ENCODE data around the gene NDUFAF2.
"Not testable (repeated sequence)": the region's sequence is repeated elsewhere in the genome, so short reads cannot be mapped to it uniquely, and the experiment has no call there.

The NDUFAF2 gene

DNA sequence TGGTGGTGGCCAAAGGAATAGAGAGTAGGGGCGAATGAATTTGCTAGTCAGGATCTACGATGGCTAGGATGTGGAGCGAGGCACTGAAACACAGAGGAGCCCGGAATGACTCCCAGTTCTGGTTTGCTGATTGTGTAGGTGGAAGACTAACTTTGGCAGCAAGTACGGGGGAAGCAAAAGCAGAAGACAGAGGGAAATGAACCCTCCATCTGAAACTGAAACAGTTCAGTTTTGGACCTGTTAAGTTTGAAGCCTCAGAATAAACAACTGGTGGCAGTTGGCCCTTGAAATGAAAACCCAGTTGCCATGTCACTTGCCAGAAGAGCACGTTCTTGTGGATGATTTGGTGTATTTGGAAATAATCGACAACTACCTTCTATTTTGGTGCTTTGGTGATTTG lies 232.7 kb downstream of the NDUFAF2 start:
- DNase-seq (ENCODE audit: low spot score in 2 of 2) (no peak), ATAC-seq (replicated peaks; ENCODE audit: extremely low read depth, poor library complexity, severe bottlenecking) (no peak)
- Mint-ChIP-seq H3K4me3 (no peak overlapping the region), H3K27ac (ENCODE audit: low read depth) (no peak overlapping the region), H3K27me3 (peaks cover 10% of the 10 kb centered on the region), H3K9me3 (no peaks in the 10 kb centered on the region), H3K4me1 (no peaks in the 10 kb centered on the region), H3K36me3 (ENCODE audit: insufficient read depth) (no peaks in the 10 kb centered on the region)

DNA sequence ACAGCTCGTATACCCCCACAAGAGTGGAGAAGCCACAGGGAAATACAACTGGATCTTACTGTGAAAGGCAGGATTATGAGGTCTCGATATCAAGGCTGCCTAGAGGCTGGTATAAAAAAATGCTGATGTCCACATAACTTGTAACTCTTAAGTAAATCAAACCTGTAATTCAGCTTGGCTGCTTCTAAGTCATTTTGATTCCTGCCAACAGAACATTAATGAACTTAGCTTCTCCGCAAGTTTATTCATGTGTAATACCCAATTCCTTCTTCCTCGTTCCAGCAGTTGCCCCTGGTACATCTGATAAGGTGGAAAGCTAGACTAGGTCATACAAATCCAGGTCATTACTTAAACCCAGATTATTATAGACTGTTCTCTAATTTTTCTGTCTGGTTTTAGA lies 233.7 kb downstream of the NDUFAF2 start:
- no peaks in the 10 kb centered on the region for H3K4me1 Mint-ChIP-seq

DNA sequence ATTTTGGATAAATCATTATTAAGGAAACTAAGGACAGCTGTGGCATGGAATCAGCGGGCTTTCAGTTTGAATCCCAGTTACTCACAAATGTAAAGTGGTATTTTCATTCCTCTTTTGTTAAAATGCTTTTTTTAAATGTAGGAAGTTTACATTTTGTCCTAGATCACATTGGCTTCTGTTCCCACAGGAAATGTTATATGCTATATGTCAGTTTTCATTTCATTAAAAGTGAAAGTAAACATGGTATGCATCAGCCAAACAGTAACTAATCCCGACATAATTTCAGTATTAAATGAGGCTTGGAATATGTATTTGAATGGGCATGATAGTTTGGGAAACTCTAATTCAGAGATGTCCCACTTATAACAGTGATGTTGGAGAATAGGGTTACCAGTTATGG lies 235.9 kb downstream of the NDUFAF2 start:
- DNase-seq (ENCODE audit: low spot score in 2 of 2), result no peak
- ATAC-seq (replicated peaks; ENCODE audit: extremely low read depth, poor library complexity, severe bottlenecking), result no peak
- Mint-ChIP-seq H3K36me3 (ENCODE audit: insufficient read depth) (no peaks in the 10 kb centered on the region), H3K27ac (ENCODE audit: low read depth) (no peak overlapping the region), H3K4me1 (no peaks in the 10 kb centered on the region), H3K27me3 (peaks cover 10% of the 10 kb centered on the region), H3K4me3 (no peak overlapping the region), H3K9me3 (no peaks in the 10 kb centered on the region)

More for the DNA sequence above, 233.7 kb downstream of the NDUFAF2 start:
- H3K9me3 Mint-ChIP-seq, result no peaks in the 10 kb centered on the region
- no peak overlapping the region for H3K27ac Mint-ChIP-seq (ENCODE audit: low read depth)
- no peaks in the 10 kb centered on the region for H3K36me3 Mint-ChIP-seq (ENCODE audit: insufficient read depth)
- no peak for DNase-seq (ENCODE audit: low spot score in 2 of 2)
- peaks cover 10% of the 10 kb centered on the region for H3K27me3 Mint-ChIP-seq
- H3K4me3 Mint-ChIP-seq, result no peak overlapping the region
- no peak for ATAC-seq (replicated peaks; ENCODE audit: extremely low read depth, poor library complexity, severe bottlenecking)

DNA sequence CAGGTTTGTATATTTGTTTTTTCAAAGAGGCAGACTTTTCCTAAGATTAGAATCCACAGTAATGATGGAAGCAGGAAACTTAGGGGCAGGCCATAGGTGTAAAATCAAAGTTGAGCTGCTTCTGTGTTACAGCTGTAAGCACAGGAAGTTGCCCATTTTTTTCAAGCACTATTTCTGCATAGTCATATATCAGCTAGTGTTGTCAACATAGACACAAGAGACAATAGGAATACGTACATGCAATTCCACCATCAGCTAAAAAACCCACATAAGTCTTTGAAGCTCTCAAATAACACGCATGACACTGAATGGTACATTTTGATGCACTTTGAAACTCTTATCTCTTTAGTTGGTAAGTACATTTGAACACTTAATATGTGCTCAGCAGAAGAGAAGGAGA lies 237.4 kb downstream of the NDUFAF2 start:
- DNase-seq (ENCODE audit: low spot score in 2 of 2), result no peak
- no peak overlapping the region for H3K27ac Mint-ChIP-seq (ENCODE audit: low read depth)
- no peaks in the 10 kb centered on the region for H3K36me3 Mint-ChIP-seq (ENCODE audit: insufficient read depth)
- H3K9me3 Mint-ChIP-seq, result no peaks in the 10 kb centered on the region
- H3K27me3 Mint-ChIP-seq, result peaks cover 18% of the 10 kb centered on the region
- H3K4me1 Mint-ChIP-seq, result no peaks in the 10 kb centered on the region
- no peak overlapping the region for H3K4me3 Mint-ChIP-seq
- ATAC-seq (replicated peaks; ENCODE audit: extremely low read depth, poor library complexity, severe bottlenecking), result no peak

DNA sequence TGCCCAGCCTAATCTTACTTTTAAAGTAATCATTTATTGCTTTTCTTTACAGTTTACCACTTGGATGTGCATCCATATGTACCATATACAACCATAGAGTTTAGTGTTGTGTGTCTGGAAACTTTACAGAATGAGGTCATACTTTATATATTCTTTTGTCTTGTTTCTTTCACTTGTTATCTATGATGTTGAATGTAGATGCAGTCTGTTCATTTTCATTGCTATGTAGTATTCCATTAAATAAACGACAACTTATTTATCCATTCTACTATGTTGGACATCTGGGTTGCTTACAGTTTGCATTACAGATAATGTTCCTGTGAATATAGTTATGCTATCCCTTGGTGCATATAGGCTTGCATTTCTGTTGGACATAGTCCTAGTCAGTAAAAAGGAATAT lies 238.5 kb downstream of the NDUFAF2 start:
- no peaks in the 10 kb centered on the region for H3K4me1 Mint-ChIP-seq
- H3K27me3 Mint-ChIP-seq, result peaks cover 28% of the 10 kb centered on the region
- ATAC-seq (replicated peaks; ENCODE audit: extremely low read depth, poor library complexity, severe bottlenecking), result no peak
- H3K36me3 Mint-ChIP-seq (ENCODE audit: insufficient read depth), result no peaks in the 10 kb centered on the region
- H3K4me3 Mint-ChIP-seq, result no peak overlapping the region
- no peaks in the 10 kb centered on the region for H3K9me3 Mint-ChIP-seq
- DNase-seq (ENCODE audit: low spot score in 2 of 2), result no peak
- H3K27ac Mint-ChIP-seq (ENCODE audit: low read depth), result no peak overlapping the region

DNA sequence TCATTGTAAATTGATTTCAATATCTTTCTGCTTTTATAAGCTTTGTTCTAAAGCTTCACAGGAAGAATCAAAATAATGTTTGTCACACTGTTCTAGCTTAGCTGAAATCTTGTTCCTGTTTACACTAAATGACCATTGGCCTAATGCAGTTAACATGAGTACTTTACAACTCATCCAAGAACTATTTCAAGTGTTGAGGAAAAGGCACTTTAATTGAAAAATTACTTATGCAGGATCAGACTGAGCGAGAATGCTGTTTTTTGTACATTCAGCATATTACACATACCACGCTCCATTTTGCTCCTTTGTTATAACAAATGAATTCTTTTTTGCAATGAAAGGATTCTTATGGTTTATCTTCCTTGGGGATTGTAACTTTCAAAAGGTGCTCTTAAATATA lies 239.7 kb downstream of the NDUFAF2 start:
- H3K36me3 Mint-ChIP-seq (ENCODE audit: insufficient read depth), result no peaks in the 10 kb centered on the region
- ATAC-seq (replicated peaks; ENCODE audit: extremely low read depth, poor library complexity, severe bottlenecking) (no peak), DNase-seq (ENCODE audit: low spot score in 2 of 2) (no peak)
- H3K27me3 Mint-ChIP-seq, result peaks cover 32% of the 10 kb centered on the region
- H3K9me3 Mint-ChIP-seq, result no peaks in the 10 kb centered on the region
- H3K4me3 Mint-ChIP-seq, result no peak overlapping the region
- no peaks in the 10 kb centered on the region for H3K4me1 Mint-ChIP-seq
- no peak overlapping the region for H3K27ac Mint-ChIP-seq (ENCODE audit: low read depth)

DNA sequence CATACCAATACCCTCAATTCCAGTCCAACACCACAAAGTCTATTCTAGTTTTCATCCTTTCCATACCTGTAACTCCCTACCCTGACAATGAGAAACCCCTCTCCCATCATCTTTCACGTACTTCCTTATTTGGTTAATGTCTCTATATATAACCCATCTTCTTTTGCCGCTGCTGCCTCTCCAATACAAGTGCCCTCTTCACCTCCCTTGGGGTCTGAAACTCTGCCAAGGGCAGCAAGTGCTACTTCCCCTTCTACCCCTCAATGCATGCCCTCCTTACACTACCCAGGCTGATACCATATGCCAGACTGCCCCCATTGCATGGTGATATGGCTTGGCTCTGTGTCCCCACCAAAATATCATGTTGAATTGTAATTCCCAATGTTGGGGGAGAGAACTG lies 241.6 kb downstream of the NDUFAF2 start:
- Mint-ChIP-seq H3K4me1 (no peaks in the 10 kb centered on the region), H3K27me3 (peaks cover 43% of the 10 kb centered on the region), H3K27ac (ENCODE audit: low read depth) (no peak overlapping the region), H3K4me3 (no peak overlapping the region), H3K9me3 (no peaks in the 10 kb centered on the region), H3K36me3 (ENCODE audit: insufficient read depth) (no peaks in the 10 kb centered on the region)
- no peak for DNase-seq (ENCODE audit: low spot score in 2 of 2)
- ATAC-seq (replicated peaks; ENCODE audit: extremely low read depth, poor library complexity, severe bottlenecking), result no peak

DNA sequence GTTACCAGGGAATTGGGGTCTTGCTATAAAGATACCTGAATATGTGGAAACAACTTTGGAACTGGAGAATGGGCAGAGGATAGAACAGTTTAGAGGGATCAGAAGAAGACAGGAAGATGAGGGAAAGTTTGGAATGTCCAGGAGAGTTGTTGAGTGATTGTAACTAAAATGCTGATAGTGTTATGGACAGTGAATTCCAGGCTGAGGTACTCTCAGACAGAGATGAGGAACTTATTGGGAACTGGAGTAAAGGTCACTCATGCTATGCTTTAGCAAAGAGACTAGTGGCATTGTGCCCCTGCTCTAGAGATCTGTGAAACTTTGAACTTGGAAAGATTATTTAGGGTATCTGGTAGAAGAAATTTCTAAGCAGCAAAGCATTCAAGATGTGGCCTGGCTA lies 242.3 kb downstream of the NDUFAF2 start:
- DNase-seq (ENCODE audit: low spot score in 2 of 2); ATAC-seq (replicated peaks; ENCODE audit: extremely low read depth, poor library complexity, severe bottlenecking); H3K27ac Mint-ChIP-seq (ENCODE audit: low read depth); H3K36me3 Mint-ChIP-seq (ENCODE audit: insufficient read depth); H3K4me3 Mint-ChIP-seq; H3K9me3 Mint-ChIP-seq; H3K4me1 Mint-ChIP-seq: not testable (repeated sequence)
- peaks cover 51% of the 10 kb centered on the region for H3K27me3 Mint-ChIP-seq

DNA sequence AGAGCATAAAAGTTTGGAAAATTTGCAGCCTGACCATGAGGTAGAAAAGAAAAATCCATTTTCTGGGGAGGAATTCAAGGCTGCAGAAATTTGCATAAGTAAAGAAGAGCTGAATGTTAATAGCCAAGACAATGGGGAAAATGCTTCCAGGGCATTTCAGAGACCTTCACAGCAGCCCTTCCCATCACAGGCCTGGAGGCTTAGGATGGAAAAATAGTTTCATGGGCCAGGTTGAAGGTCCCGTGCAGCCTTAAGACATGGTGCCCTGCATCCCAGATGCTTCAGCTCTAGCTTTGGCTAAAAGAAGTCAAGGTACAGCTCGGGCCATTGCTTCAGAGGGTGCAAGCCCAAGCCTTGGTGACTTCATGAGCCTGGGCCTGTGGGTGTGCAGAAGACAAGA lies 242.8 kb downstream of the NDUFAF2 start:
- H3K4me3 Mint-ChIP-seq; H3K9me3 Mint-ChIP-seq; H3K27ac Mint-ChIP-seq (ENCODE audit: low read depth); H3K4me1 Mint-ChIP-seq; H3K36me3 Mint-ChIP-seq (ENCODE audit: insufficient read depth); DNase-seq (ENCODE audit: low spot score in 2 of 2); ATAC-seq (replicated peaks; ENCODE audit: extremely low read depth, poor library complexity, severe bottlenecking): not testable (repeated sequence)
- peaks cover 53% of the 10 kb centered on the region for H3K27me3 Mint-ChIP-seq

DNA sequence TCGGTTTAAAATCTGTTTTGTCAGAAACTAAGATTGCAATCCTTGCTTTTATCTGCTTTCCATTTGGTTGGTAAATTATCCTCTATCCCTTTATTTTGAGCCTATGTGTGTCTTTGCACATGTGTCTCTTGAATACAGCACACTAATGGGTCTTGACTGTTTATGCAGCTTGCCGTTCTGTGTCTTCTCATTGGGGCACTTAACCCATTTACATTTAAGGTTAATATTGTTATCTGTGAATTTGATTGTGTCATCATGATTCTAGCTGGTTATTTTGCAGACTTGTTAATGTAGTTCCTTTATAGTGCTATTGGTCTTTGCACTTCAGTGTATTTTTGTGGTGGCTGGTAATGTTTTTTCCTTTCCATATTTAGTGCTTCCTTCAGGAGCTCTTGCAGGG lies 253.6 kb downstream of the NDUFAF2 start:
- Mint-ChIP-seq H3K27ac (ENCODE audit: low read depth) (no peak overlapping the region), H3K4me3 (no peak overlapping the region), H3K27me3 (peaks cover 73% of the 10 kb centered on the region), H3K9me3 (peaks cover 11% of the 10 kb centered on the region), H3K4me1 (no peaks in the 10 kb centered on the region), H3K36me3 (ENCODE audit: insufficient read depth) (no peaks in the 10 kb centered on the region)
- ATAC-seq (replicated peaks; ENCODE audit: extremely low read depth, poor library complexity, severe bottlenecking) (no peak), DNase-seq (ENCODE audit: low spot score in 2 of 2) (no peak)

DNA sequence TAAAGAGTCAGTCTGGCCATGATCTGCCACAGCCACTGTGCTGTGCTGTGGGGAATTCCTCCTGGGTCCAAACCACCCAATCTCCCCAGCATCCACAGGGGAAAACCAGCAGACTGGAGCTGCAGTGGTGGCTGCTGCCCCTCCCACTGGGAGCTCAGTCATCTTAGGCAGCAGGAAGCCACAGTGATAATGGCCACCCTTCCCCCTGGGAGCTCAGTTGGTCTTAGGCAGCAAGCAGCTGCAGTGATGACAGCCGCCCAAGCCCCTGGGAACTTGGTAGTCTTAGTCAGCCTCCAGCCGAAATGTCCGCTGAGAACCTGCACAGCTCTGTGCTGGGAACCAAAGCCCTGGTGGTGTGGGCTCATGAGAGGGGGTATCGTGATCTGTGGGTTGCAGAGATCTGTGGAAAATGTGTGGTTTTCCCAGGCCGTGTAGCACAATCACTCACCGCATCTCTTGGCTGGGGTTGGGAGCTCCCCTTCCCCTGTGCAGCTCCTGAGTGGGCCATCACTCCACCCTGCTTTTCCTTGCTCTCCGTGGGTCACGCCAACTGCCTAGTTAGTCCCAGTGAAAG lies 255.7 kb downstream of the NDUFAF2 start:
- ATAC-seq (replicated peaks; ENCODE audit: extremely low read depth, poor library complexity, severe bottlenecking), result no peak
- Mint-ChIP-seq H3K9me3 (peaks cover 16% of the 10 kb centered on the region), H3K36me3 (ENCODE audit: insufficient read depth) (no peaks in the 10 kb centered on the region), H3K27me3 (peaks cover 67% of the 10 kb centered on the region), H3K4me1 (no peaks in the 10 kb centered on the region), H3K27ac (ENCODE audit: low read depth) (no peak overlapping the region), H3K4me3 (no peak overlapping the region)
- no peak for DNase-seq (ENCODE audit: low spot score in 2 of 2)

DNA sequence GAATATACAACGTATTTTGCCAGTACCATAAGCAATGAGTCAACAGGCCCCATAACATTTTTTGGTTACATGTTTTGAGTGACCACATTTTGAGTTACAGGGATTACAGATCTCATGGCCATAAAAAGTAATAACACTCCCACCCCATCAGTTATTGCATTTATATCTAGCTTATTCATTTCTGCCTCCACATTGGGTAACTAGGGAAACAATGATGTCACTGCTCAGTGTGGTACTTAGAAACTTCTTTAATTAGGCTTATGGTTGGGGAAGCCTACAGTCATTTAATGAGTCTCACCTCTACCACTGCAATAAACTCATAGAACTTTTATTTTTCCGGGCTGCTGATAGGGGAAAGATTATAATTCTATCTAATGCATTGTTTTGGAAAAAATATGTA lies 257.2 kb downstream of the NDUFAF2 start:
- ATAC-seq (replicated peaks; ENCODE audit: extremely low read depth, poor library complexity, severe bottlenecking), result no peak
- peaks cover 60% of the 10 kb centered on the region for H3K27me3 Mint-ChIP-seq
- DNase-seq (ENCODE audit: low spot score in 2 of 2), result no peak
- peaks cover 19% of the 10 kb centered on the region for H3K9me3 Mint-ChIP-seq
- H3K36me3 Mint-ChIP-seq (ENCODE audit: insufficient read depth), result no peaks in the 10 kb centered on the region
- no peaks in the 10 kb centered on the region for H3K4me1 Mint-ChIP-seq
- H3K4me3 Mint-ChIP-seq, result no peak overlapping the region
- H3K27ac Mint-ChIP-seq (ENCODE audit: low read depth), result no peak overlapping the region
